Left hindlimb (tissue), 1 donor: ENCODE data around the gene ZNF35.

ENCODE experiments used
- DNase-seq: peaks from one replicate; pipeline ENCODE4 v3.0.0-alpha.2; 2018

ZNF35 gene

DNA sequence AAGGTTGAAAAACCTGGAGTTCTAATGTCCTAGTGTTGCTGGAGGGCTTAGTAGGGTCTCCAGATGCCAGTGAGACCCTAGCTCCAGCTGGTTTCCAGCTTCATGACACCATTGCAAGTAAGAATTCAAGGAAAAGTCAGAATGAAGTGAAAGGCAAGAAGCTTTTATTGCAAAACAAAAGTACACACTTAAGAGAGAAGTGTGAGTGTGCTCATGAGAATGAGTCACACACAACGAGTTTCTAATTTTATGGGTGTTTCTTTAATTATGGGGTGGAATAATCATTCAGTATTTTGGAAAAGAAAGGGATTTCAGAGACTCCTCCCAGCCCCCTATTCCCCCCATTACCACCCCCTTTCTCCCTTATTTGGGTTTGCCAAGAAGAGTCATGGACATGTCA is 39.4 kb downstream of the ZNF35 start:
- DNase-seq, result no peak
